Cardiac fibroblast (primary cell): ENCODE results near the gene DCTPP1.

Experiments
- DNase-seq, 2 donors: peaks; one replicate each; pipeline versions ENCODE4 v3.0.0 to v3.0.0-alpha.2; 2010; ENCODE audit warnings: low read depth in 2 of 2
- H3K4me3 ChIP-seq, 2 donors: replicated peaks in 1 of 2; 1 replicate in 1 of 2; 2 replicates in 1 of 2; pipeline ENCODE4 v1.5.1; 2011; ENCODE audit warnings: low read depth in 2 of 2, low read length in 2 of 2, mild to moderate bottlenecking in 2 of 2, moderate library complexity in 1 of 2
- TF ChIP-seq, protein P1 (sequence below): IDR thresholded peaks from one replicate; pipeline ENCODE4 v1.5.1; 2011; ENCODE audit warnings: low read depth, mild to moderate bottlenecking, low read length, inconsistent platforms

Gene DCTPP1

DNA sequence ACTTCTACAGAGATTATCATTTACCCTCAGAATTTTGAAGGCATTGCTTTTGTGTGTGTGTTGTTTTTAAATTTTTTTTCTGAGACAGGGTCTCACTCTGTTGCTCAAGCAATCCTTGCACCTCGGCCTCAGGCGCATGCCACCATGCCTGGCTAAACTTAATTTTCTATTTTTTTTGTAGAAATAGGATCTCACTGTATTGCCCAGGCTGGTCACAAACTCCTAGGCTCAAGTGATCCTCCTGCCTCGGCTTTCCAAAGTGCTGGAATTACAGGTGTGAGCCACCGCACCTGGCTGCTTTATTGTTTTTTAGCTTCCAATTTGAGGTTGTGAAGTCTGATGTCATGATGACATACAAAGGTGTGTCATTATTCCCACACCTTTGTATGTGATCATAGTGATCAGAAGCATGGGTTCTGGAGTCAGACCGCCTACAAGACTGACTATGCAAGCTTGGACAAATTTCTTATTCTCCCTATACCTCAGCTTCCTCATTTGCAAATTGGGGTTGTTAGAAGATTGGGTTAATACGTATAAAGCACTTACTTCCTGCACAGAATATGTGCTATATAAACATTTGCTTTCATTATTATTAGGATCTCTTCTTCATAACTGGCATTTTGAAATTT lies 10.0 kb upstream of the DCTPP1 start:
- no peak for DNase-seq
- TF ChIP-seq, protein P1, sequence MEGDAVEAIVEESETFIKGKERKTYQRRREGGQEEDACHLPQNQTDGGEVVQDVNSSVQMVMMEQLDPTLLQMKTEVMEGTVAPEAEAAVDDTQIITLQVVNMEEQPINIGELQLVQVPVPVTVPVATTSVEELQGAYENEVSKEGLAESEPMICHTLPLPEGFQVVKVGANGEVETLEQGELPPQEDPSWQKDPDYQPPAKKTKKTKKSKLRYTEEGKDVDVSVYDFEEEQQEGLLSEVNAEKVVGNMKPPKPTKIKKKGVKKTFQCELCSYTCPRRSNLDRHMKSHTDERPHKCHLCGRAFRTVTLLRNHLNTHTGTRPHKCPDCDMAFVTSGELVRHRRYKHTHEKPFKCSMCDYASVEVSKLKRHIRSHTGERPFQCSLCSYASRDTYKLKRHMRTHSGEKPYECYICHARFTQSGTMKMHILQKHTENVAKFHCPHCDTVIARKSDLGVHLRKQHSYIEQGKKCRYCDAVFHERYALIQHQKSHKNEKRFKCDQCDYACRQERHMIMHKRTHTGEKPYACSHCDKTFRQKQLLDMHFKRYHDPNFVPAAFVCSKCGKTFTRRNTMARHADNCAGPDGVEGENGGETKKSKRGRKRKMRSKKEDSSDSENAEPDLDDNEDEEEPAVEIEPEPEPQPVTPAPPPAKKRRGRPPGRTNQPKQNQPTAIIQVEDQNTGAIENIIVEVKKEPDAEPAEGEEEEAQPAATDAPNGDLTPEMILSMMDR, result no peak
- no peak overlapping the region for H3K4me3 ChIP-seq

DNA sequence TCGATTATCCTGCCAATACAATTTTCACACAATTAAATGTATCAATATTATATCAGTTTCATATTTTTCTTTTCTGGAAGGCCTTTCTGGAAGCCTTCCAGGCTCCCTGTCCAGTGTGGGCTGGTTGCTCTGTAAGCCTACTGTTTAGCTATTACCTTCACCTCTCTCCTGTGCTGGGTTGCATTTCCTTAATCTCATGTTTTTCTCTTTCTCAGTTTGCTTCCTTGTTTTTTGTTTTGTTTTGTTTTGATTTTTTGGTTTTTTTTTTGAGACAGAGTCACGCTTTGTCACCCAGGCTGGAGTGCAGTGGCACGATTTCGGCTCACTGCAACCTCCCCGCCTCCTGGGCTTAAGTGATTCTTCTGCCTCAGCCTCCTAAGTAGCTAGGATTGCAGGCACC lies 9.0 kb upstream of the DCTPP1 start:
- TF ChIP-seq, protein P1, result no peak
- no peak for DNase-seq
- no peak overlapping the region for H3K4me3 ChIP-seq

DNA sequence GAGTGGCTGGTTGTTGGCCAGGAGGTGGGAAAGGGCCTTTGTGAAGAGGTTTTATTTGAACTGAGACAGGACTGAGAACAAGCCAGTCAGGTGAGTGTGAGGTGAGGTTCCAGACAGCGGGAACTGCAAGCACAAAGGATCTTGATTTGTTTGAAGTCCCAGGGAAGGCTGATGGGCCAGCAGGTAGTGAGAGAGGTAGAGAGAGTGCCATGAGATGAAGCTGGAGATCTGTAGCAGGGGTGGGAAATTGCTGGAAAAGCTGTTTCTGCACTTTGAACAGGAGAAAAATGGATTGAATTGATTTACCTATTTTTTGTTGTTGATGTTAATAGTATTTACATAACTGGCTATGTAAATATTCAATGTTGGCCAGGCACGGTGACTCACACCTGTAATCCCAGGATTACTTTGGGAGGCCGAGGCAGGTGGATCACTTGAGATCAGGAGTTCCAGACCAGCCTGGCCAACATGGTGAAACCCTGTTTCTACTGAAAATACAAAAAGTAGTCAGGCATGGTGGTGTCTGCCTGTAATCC lies 7.7 kb upstream of the DCTPP1 start:
- TF ChIP-seq, protein P1, result no peak
- no peak overlapping the region for H3K4me3 ChIP-seq
- DNase-seq, result no peak

DNA sequence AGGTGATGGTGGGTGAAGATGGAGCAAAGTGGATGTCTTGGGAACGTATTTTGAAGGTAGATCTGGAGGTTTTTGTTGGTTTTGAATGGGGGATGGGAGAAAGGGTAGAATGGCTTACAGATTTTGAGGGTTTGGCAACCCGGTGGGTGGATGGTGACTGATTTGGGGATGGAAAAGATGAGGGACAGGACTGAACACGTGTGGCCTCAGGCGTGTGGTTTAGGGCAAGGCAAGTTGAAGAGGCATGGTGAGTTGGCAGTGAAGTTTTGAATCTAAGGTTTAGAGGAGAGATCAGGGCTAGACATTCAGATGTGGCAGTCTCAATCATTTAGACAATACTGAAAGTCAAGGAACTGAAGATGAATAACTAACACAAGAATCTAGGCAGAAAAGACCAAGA lies 5.0 kb upstream of the DCTPP1 start:
- no peak overlapping the region for H3K4me3 ChIP-seq
- no peak for DNase-seq
- TF ChIP-seq, protein P1, result no peak

DNA sequence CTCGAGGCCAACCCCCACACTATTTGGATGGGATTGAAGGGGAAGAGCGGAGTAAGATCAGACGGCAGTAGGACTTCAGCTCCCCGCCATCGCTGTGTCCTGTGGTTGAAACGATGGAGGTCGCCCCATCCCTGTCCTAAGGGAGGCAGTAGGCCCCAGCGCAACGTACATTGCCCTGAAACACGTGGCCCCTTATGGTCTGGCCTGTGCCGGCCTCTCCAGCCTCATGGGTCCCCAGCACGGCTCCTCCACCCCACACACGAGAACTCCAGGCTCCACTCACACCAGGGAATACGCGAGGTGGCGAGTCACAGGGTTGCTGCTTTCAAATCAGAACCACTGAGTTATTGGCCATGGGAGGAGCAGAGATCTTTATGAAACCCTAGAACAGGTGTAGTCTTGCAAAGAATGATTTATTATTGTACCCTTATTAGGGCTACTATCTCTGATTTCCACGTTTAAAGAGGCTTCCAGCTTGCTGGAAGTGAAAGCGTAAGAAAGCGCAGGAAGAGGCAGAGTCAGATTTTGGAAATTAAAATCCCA lies 669 bp upstream of the DCTPP1 start:
- TF ChIP-seq, protein P1, result no peak
- peak overlapping the region; percentile 29 to 94 for H3K4me3 ChIP-seq
- no peak for DNase-seq

DNA sequence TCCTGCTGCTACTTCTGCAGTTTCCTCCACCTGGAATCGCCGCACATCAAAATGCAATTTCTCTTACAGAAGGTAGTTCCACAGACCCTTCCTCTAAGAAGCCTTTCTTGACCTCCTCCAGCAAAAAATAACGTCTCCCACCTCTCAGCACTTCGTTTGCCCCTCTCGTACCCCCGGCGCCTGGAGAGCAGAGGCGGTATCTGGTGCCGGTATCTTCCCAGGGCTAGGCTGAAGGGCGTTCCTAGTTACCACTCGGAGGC lies 482 bp downstream of the DCTPP1 start:
- TF ChIP-seq, protein P1, result no peak
- peak overlapping the region; percentile 85 to 94 for H3K4me3 ChIP-seq
- no peak for DNase-seq

DNA sequence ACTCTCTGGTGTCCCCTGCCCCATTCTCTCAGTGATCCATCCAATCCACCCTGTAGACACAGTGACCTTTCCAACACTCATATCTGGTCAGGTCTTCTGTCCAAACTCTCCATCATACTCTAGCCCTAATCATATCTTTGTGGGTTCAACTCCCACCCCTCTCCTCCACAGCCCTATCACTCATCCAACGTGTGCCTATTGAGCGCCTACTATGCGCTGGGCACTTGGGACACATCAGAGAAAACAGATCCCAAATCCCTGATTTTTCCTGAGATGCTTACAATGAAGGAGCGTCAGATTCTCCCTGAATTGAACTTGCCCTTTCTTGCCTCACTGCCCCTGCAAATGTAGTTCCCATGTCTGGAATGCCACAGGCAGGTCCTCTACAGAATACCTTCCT lies 1.8 kb downstream of the DCTPP1 start:
- DNase-seq, result no peak
- H3K4me3 ChIP-seq, result no peak overlapping the region
- TF ChIP-seq, protein P1, result no peak
